Right lobe of liver (tissue), 4 donors: ENCODE results near the gene NUP188.

Experiments used
- POLR2A ChIP-seq: fragments of 450-650 bp; IDR thresholded peaks from one replicate; pipeline ENCODE4 v1.6.1; 2017; ENCODE audit warnings: antibody characterized with exemption, mild to moderate bottlenecking
- TF ChIP-seq, protein P1 (sequence below), 4 donors: fragments of 200-600 bp in 3 of 4; fragments of 450-650 bp in 1 of 4; IDR thresholded peaks; one replicate each; pipeline versions ENCODE4 v1.5.1 to v1.8.0; 2016 to 2022; ENCODE audit warnings: antibody characterized with exemption in 4 of 4, mild to moderate bottlenecking in 2 of 4
- donor health status: DM: no; HTN: no; CAD: no.
- donor health status: DM: no; HTN: no; CAD: no.
- donor health status: DM: no; HTN: yes; CAD: no.

DNA sequence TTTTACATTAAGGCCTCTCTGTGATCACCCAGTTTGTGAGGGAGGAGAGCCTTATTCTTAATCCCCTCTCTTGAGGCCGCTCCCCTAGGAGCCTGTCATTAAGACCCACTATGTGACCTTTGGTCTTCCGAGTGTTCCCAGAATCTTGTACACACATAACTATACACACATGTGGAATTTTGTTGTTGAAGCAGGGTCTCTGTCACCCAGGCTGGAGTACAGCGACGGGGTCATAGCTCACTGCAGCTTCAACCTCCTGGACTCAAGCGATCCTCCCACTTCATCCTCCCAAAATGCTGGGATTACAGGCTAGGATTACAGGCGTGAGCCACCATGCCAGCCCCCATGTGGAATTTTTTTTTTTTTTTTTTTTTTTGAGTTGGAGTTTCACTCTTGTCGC is 41.5 kb upstream of the NUP188 start:
- TF ChIP-seq POLR2A: no peak
- TF ChIP-seq, protein P1, sequence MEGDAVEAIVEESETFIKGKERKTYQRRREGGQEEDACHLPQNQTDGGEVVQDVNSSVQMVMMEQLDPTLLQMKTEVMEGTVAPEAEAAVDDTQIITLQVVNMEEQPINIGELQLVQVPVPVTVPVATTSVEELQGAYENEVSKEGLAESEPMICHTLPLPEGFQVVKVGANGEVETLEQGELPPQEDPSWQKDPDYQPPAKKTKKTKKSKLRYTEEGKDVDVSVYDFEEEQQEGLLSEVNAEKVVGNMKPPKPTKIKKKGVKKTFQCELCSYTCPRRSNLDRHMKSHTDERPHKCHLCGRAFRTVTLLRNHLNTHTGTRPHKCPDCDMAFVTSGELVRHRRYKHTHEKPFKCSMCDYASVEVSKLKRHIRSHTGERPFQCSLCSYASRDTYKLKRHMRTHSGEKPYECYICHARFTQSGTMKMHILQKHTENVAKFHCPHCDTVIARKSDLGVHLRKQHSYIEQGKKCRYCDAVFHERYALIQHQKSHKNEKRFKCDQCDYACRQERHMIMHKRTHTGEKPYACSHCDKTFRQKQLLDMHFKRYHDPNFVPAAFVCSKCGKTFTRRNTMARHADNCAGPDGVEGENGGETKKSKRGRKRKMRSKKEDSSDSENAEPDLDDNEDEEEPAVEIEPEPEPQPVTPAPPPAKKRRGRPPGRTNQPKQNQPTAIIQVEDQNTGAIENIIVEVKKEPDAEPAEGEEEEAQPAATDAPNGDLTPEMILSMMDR (IDR thresholded peaks at IDR 0.05): no peak
